AG04449 (cell line): Measurements from ENCODE around the gene MYRIP.

ENCODE experiments used
- CTCF ChIA-PET: fragments of 350-600 bp; formaldehyde crosslinking; extraction: SDS; loops from one replicate; lab custom pipeline; 2021; ENCODE audit warnings: antibody characterized with exemption; lab: Yijun Ruan, JAX
- POLR2A ChIA-PET: fragments of 400-600, 350-600 bp; formaldehyde crosslinking; extraction: SDS; loops from one replicate; lab custom pipeline; 2020; ENCODE audit warnings: antibody characterized with exemption, inconsistent platforms; lab: Yijun Ruan, JAX
- DNase-seq: peaks from one replicate; pipeline ENCODE4 v3.0.0-alpha.2; 2010; ENCODE audit warnings: low read depth, low spot score
- H3K4me3 ChIP-seq: 2 replicates; pipeline ENCODE4 v1.5.1; 2011; ENCODE audit warnings: low read depth, mild to moderate bottlenecking, control low read depth, low read length
- TF ChIP-seq, protein P1 (sequence below): IDR thresholded peaks from one replicate; pipeline ENCODE4 v1.5.1; 2011; ENCODE audit warnings: mild to moderate bottlenecking, moderate library complexity, low read length, control low read depth, inconsistent platforms; ENCODE audit not compliant: insufficient read depth; ENCODE audit errors: missing control alignments

Gene MYRIP

DNA sequence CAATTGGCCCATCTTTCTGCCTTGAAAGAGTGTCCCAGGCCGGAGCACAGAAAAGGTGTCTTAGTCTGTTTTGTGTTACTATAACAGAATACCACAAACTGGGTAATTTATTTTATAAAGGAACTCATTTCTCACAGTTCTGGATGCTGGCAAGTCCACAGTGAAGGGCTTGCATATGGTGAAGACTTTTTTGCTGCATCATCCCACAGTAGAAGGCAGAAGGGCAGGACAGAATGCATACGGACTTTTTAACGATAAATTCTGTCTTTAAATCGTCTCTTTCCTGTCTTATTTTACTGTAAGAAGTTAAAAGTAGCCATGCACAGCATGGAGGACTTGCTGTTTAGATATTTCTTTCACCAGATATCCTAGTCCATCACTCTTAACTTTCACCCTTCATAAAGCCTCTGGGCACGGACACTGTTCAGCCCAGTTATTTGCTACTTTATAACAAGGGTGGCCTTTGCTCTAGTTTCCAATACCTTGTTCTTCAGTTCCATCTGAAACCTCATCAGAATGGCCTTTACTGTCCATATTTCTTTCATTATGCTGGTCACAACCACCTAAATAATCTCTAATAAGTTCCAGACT lies 489.8 kb downstream of the MYRIP start:
- TF ChIP-seq, protein P1, sequence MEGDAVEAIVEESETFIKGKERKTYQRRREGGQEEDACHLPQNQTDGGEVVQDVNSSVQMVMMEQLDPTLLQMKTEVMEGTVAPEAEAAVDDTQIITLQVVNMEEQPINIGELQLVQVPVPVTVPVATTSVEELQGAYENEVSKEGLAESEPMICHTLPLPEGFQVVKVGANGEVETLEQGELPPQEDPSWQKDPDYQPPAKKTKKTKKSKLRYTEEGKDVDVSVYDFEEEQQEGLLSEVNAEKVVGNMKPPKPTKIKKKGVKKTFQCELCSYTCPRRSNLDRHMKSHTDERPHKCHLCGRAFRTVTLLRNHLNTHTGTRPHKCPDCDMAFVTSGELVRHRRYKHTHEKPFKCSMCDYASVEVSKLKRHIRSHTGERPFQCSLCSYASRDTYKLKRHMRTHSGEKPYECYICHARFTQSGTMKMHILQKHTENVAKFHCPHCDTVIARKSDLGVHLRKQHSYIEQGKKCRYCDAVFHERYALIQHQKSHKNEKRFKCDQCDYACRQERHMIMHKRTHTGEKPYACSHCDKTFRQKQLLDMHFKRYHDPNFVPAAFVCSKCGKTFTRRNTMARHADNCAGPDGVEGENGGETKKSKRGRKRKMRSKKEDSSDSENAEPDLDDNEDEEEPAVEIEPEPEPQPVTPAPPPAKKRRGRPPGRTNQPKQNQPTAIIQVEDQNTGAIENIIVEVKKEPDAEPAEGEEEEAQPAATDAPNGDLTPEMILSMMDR, result no peak
- no peak overlapping the region for H3K4me3 ChIP-seq
- no peak for DNase-seq
- ChIA-PET POLR2A (no interaction called here), CTCF (no interaction called here)

GRCh38 chr3:40299721-40300335 lies 490.4 kb downstream of the MYRIP start:
- TF ChIP-seq, protein P1, result no peak
- POLR2A ChIA-PET, result no interaction called here
- peak; percentile 70 for DNase-seq
- CTCF ChIA-PET, result interaction anchor here (0.6 to 1.8 kb wide), 3 partner anchors 9 to 759 kb away, joined by 3 to 14 read pairs (median 4); partner anchors contain the start of gene EIF1B
- H3K4me3 ChIP-seq, result no peak overlapping the region

- H3K4me3 ChIP-seq, result no peak overlapping the region
- POLR2A ChIA-PET, result no interaction called here
- CTCF ChIA-PET, result interaction anchor here (1.0 to 19.0 kb wide), 2 partner anchors 111 to 761 kb away, joined by 4 to 455 read pairs; no protein-coding TSS in a partner anchor
- TF ChIP-seq, protein P1, result no peak
- DNase-seq, result no peak
Observed at GRCh38 chr3:40302784-40303183, 493.4 kb downstream of the MYRIP start.

- TF ChIP-seq, protein P1, result no peak
- no peak for DNase-seq
- no peak overlapping the region for H3K4me3 ChIP-seq
- ChIA-PET CTCF (interaction anchor here (19.0 kb wide), 1 partner anchor 113 kb away, joined by 455 read pairs; no protein-coding TSS in a partner anchor), POLR2A (no interaction called here)
Observed at GRCh38 chr3:40304352-40304751, 494.9 kb downstream of the MYRIP start.

DNA sequence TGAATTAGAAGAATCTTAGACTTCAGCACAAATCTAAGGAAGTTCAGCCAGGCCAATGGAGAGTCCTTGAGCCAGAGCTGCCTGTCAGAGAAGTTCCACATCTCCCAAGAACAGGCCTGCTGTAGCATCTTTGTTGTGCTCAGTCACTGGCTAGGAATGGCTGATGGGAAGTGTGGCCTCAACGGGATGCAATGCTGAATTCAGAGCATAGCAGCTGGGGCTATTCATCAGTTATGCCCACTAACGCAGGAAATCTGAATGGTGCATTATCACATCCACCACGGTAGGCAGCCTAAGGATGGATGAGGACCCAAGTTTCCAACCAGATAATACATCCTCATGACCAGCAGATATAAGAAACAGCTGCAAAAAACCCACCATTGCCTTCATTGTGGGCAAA lies 496.9 kb downstream of the MYRIP start:
- ChIA-PET POLR2A (interaction anchor here (0.7 kb wide), 1 partner anchor 111 kb away, joined by 3 read pairs; no protein-coding TSS in a partner anchor), CTCF (interaction anchor here (0.9 to 19.0 kb wide), 4 partner anchors 11 to 641 kb away, joined by 3 to 455 read pairs (median 22); no protein-coding TSS in a partner anchor)
- TF ChIP-seq, protein P1, result no peak

DNA sequence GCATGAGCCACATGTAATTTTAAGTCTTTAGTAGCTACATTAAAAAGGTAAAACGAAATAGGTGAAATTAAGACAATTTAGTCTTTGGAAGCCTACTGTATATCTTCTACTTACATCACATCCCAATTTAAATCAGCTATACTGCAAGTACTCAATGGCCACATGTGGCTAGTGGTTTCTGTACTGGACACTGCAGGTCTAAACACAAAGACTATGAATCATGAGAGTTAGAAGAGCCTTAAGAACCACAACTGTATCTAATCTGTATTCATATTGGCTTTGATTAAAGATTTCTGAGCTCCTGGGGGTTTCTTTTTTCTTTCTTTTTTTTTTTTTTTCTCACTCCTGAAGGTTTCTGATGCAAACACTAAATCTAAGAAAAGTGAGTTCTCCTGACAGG lies 497.8 kb downstream of the MYRIP start:
- ChIA-PET CTCF (interaction anchor here (0.9 to 19.0 kb wide), 6 partner anchors 10 to 263 kb away, joined by 3 to 455 read pairs (median 12); no protein-coding TSS in a partner anchor), POLR2A (no interaction called here)
- TF ChIP-seq, protein P1, result no peak
- H3K4me3 ChIP-seq, result no peak overlapping the region
- no peak for DNase-seq

More for the DNA sequence above, 496.9 kb downstream of the MYRIP start:
- DNase-seq, result peak; percentile 26
- no peak overlapping the region for H3K4me3 ChIP-seq
